ENCODE results near the gene FBXO30. TPM values are rescaled to one million over a fixed set of nuclear protein-coding genes. Genes with fewer than 3 reads are reported as not detected.

FBXO30 gene
- total RNA-seq, 6 donors from 2014 or later, result 2.2 to 12.5 (median 7.6) TPM

DNA sequence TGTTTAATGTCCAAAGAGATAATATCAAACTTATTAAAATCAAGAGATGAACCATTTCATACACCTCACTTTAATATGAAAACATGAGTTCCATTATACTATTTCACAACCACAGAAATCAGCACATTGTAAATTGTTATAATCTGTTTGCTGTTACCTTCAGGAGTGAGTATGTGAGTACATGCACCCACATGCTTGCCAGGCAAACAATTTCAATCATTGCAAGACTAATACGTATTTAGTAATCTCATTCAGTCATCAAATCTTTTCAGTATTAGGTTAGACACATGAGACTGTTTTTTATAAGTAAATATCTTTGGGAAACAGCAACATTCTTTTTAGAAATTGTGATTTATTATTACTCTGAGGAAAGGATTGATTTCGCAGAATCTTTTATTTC, 70.0 kb downstream of the FBXO30 start:
- no peak for DNase-seq
- no peak overlapping the region for H3K27ac ChIP-seq
- 87 to 90% methylated on average over 2 of the region's 2 CpGs for WGBS, 2 donors
- H3K4me3 ChIP-seq, result no peak overlapping the region
- TF ChIP-seq EP300 (IDR thresholded peaks at IDR 0.05) (no peak), POLR2AphosphoS5 (IDR thresholded peaks at IDR 0.05) (no peak), POLR2A (IDR thresholded peaks at IDR 0.05) (no peak)
- H3K9me3 ChIP-seq, result no peaks in the 10 kb centered on the region
- H3K27me3 ChIP-seq, result no peaks in the 10 kb centered on the region
- no peak for ATAC-seq (ENCODE audit: low FRiP score in 2 of 2)
- peaks cover 0 to 3% (median 0%) of the 10 kb centered on the region in 4 donors for H3K4me1 ChIP-seq
- no peaks in the 10 kb centered on the region for H3K36me3 ChIP-seq

Other genes with a start within 250 kb of the FBXO30 start
- gene EPM2A, start 79.3 kb downstream of the FBXO30 start, total RNA-seq, result 10 to 100 TPM in 4 of 6 donors, 1 to 10 TPM in 2; 9.3 to 27.7 (median 21.0) TPM
- gene SHPRH, start 149.6 kb upstream of the FBXO30 start, total RNA-seq, result 10 to 100 TPM; 13.5 to 65.0 (median 21.8) TPM
- under 1 TPM in 1 of 6 donors, not detected in 5; 0.10 TPM for gene GRM1, start 214.3 kb upstream of the FBXO30 start, total RNA-seq

Data from upper lobe of left lung (tissue), 6 donors.